SKM-1 treated with dmso at 0.1 percent for 144 hours (cell line): ENCODE data around the gene AMOTL1.

Experiments used
- DNase-seq: peaks from one replicate; lab custom pipeline; 2025; ENCODE audit not compliant: unreplicated experiment; lab: John Stamatoyannopoulos, UW

AMOTL1 gene

DNA sequence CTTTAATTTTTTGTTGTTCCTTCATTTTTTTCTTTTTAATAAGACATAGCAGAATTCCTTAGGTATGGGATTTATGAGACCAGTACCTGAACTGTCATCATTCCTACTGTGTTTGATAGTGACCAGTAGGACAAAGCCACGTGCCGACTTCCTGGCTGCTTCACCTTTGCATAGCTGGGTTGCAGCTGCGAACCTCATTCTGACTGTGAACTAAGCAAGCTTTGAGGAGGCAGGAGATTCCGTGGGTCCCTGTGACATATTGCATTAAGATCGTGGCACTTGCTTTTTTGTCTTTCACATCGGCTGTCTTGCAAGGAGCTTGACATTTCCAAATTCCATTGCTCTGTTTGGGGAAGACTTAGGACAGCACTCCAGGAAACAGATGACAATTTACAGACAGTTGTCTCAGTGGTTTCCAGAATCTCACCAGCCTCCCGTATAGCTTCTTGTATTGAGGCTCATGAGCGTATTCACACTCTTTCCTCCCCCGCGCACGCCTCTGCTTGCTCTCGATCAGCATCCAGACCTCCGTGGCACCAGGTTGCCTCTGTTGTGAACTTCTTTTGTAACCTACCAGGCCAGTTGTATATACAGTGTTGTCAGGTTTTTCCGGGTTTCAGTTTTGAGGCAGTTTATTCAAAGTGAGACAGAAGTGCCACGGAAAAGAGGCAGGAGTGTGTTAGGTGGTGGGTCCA, 103.5 kb downstream of the AMOTL1 start:
- DNase-seq = no peak

DNA sequence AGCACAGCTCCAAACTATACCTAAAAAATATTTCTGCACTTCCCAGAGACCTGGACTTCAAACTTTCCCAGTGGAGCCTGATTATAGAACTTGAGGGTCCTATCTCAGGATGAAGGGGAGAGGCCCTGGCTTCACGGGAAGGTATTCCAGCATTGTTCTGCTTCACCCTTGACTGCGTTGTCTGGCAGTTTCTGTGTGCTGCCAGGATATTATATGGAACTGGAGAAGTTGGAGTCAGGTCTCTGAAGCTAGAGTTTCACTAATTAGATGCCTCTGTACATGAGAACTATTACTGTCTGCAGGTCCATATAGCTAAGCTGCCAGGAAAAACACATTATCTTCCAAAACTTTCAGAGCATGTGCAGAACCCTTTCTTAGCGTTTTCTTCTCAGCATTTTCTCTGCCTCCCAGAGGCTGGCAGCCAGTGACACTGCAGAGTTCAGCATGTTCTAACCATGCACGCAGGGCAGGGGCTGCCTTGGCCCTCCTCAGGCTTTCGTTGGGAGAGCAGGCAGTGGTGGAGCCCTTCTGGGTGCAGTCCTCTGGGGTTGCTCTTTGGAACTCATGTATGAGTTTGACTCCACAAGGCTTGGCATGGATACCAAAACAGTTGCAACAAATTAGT, 105.9 kb downstream of the AMOTL1 start:
- no peak for DNase-seq

DNA sequence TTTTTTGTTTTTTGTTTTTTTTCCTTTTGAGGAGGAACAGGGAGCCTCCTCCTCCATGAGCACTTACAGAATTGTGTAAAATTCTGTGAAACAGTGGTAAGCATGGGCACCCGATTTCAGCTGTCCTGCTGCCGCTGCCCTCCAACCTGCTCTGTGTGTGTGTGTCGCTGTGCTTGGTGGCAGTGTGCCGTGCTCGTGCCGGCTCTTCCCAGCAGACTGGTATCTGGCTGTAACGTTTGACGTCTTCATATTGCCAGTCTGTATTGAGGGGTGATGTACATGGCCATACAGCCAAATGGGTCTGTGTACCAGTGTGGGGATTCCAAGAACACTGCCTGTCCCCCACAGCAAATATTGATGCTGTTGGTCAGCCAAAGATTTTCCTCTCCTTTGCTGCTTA, 108.1 kb downstream of the AMOTL1 start:
- DNase-seq = no peak

DNA sequence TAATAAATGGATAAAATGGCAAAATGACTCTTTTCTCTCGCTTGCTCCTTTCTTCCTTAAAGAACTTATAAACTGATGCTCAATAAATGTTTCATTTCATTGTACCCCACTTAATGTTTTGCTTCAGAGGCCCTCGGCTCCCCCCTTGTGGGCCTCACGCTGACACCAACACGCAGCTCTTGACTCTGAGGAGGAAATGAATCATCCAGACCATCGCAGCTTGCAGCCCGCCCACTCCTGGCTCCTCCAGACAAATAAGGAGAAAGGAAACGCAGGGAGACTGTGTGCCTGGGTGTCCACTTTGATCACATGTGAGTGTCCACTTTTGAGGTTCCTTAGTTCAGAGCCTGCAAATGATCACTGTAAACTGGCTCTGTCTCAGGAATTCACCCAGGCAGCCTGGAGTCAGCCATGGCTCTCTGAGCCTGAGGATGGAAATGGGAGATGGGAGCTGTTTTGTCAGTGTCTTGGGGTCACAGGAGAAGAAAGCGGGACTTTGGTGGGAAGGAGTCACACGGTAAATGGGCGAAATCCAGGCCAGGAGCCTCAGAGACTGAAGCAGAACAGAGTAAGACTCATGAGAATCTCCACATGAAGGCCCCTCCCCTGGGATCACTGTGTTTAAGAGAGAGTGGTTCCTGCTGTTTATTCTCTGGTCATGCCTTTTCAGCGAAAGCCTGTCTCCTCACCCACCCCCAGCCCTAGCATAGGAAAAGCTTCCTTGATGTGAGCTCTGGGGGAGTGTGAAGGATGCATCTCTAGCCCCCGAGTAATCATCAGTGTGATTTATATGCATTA, 108.7 kb downstream of the AMOTL1 start:
- peak; percentile 58 for DNase-seq

DNA sequence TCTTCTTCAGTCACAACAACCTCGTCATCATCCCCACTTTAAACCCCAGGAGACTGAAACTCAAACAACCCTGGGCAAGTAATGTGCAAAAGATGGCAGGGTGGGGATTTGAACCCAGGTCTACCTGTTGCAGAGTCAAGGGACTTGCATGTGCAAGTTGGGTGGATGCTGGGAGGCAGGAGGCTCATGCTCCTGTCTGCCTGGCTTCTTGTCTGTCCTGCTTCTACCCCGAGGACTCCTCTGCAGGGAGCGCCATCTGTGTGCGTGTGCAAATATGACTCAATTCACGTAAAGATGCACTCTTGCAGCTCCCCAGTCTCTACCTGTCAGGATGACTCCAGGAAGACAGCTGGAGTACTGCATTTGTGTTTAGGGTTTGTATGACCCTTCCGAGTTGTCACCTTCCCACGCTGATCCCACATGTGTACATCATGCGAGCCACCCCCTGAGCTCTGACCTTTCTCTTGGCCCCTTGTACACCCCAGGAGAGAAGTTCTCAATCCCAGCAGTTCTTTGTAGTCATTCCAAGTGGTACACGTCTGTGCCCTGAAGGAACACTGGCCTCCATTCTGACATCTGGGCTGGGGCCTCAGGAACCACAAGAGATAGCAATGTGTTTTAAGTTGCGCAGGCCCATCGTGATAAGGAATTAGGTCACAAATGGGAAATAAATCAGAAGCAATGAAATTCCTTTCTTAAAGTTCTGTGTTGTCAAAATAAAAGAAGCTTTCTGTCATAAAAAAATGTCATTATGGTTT, 109.5 kb downstream of the AMOTL1 start:
- DNase-seq = no peak

DNA sequence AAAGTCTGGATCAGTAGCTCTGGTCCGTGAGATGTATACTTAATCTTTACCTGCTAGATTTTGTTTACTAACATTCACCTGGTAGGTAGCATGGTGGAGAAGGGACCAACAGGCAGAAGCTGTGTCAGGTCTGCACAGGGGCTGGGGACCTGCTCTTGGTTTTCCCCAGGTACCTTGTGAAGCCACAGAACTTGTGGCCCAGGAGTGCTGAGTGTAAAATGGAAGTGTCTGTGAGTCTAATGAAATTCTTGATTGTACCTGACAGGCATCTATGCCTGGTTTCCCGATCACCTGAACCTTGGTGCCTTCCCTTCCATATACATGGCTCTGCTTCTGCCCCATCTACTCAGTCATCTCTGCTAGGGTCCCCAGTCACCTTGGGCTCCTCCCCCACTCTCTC, 110.8 kb downstream of the AMOTL1 start:
- DNase-seq = no peak

DNA sequence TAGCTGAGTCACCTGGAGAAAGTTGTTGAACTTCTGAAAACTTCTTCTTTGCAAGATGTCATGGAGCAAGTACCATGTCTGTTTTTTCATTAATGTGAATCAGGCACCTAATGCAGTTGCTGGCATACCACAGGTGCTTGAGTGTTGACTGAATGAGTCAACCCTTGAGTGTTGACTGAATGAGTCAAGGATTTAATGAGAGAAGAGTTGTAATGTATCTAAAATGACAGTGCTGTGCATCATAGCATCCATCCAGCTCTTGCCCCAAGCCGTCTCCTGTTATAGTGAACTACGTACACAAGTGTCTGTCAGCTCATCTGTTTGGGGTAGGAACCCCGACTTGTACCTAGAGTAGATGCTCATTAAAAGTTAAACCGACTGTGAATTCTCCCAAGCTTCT, 112.1 kb downstream of the AMOTL1 start:
- DNase-seq = no peak

DNA sequence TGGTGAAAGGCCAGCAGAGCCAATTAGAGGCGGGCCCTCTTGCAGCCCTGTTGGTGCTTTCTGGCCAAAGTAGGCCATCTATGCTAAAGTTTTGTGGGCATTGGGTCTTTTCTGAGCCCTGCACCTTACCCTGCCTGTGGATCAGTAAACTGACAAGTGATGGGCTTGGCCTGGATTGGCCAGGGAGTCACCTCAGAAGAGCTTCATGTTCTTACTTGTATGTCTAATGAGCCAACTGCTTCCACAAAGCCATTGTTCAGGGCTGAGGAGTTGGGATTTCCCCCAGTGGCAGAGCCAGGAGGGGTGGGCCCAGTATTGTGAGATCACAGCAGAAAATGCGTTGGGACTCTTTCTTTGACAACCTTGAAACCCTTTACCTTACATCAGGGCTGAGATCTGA, 114.8 kb downstream of the AMOTL1 start:
- no peak for DNase-seq

DNA sequence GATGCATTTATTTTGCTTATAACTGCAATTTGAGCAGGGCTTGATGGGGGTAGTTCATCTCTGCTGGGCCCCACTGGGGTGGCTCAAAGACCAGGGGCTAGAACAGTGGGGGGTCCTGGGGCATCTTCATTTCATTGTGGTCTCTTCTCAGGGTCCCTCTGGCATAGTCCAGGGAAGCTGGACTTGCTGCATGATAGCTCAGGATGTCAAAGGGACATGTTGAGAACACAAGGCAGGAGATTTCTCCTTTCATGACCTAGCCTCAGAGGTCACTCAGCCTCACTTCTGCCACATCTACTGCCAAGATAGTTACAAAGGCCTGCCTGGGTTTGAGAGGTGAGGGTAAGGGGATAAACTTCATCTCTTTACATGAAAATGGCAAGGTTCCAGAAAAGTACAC, 115.7 kb downstream of the AMOTL1 start:
- DNase-seq = no peak

DNA sequence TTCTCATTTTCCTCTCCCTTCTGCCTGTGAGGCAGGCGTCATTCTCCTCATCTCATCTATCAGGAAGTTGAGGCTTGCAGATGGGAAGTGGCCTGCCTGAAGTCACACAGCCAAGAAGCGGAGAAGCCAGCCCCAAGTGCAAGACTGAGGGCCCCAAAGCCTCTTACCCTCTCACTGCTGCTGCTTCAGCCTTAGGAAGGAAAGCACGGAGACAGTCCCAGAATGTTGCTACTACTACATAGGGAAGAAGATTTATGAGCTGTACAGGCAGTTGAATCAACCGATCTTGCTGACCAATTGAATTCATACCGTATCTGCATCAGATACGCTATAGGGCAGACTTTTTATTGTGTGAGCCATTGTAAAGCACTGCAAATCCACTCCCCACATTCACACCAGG, 116.2 kb downstream of the AMOTL1 start:
- DNase-seq = peak; percentile 30

DNA sequence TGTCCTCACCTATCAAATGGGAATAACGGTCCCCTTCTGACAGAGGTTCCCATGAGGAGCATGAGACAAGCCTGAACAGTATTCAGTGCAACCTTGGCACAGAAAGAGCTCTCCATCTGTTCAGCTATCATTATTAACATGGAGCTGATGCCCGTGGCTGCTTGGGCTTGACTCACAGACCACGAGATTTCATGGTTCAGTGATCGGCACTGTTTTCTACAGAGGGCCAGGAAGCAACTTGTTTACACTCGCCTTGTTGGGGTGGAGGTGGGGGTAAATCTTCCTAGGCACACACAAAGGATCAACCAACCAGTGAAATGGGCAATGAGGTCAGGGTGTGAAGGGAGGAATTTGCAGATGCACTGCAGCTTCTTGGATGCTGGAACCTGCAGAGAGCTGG, 117.0 kb downstream of the AMOTL1 start:
- DNase-seq = no peak

DNA sequence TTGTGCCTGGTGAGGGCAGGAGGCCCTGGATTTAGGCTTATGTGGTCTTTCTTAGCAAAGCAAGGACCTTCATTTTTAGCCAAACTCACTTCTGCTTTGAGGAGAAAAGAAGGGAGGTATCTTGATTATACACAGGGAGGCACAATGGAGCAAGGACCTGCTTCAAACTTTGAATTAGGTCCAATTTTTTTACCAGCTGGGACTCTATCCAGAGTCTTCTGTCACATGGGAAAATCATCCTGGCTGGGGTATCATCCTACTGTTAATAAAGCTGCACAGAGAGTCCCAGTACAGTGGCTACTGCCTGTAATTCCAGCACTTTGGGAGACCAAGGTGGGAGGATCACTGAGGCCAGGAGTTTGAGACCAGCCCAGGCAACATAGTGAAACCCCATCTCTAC, 117.4 kb downstream of the AMOTL1 start:
- DNase-seq = no peak

DNA sequence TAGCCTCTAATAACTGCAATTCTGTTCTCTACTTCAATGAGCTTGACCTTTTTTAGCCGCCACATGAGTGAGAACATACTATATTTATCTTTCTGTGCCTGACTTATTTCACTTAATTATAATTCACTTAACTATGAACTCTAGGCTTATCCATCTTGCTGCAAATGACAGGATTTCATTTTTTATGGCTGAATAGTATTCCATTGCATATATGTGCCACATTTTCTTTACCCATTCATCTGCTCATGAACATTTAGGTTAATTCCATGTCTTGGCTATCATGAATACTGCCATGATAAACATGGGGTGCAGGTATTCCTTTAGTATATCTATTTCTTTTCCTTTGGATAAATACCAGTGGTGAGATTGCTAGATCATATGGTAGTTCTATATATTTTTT, 120.0 kb downstream of the AMOTL1 start:
- no peak for DNase-seq

DNA sequence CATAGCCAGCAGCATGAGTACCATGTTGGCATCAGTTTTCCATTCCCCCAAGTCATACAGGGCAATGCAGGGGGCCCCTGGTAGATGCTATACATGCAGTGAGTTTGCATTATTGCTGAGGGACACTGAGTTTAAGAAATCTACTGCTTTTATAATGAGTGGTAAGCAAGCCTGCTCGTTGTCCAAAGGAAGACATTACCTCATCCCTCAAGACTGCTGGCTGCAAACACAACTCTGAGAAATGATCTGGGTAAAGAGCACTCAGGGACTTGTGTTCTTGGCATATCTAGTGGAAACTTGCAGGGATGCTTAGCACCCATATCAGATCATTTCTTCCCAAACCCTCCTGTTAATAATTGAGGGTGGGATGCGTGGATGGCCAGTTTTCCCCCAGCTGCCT, 127.3 kb downstream of the AMOTL1 start:
- DNase-seq = no peak

DNA sequence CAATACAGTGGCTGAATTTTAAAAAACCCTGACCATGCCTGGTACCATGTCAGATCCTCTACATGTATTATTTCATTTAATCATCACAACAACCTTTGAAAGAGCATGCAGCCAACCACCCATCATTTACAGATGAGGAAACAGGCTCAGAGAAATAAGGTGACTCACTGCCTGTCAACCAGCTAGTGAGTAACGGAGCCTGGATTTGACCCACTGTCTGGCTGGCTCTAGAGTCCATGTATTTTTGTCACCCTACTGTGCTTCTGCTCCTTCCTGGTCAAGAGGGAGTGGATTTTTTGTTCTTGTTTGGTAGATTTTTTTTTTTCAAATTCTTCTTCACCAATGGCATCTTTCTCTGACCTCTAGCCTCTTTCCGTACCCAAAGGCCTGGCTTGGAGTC, 127.8 kb downstream of the AMOTL1 start:
- no peak for DNase-seq

DNA sequence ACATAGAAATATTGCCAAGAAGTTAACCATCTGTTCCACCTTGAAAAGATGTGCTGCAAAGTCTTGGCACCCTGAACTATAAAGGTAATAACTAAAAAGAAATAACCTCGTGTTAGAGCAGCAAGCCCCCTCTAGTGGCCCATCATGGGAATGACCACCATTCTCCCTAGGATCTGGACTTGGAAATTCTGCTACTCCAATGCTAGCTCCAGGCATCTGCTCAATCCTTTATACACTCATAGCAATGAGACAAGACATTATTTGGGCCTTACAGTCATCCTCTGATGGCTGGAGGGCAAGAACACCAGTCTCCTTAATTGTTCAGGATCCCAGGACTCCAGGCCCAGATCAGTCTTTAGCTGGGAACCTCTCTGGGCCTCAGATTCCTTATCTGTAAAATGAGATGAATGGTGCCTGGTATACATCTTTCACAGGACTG, 129.2 kb downstream of the AMOTL1 start:
- peak; percentile 47 for DNase-seq

DNA sequence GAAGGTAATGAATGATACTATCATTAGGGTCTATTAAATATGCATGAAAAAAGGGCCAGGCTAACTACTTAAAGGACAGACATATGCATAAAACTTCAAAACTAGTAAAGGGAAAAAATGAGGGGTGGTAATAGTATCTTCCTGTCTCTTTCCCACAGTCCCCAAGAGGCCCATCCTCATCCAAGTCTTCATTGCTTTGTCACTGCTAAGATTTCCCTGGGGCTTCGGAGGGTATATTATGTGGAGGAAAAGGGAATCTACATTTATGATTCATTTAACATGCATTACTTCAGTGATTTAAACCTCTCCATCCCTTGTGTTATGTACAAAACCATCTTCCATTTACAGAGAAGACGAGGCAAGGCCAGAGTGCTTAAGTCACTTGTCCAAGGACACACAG, 139.1 kb downstream of the AMOTL1 start:
- DNase-seq = no peak

DNA sequence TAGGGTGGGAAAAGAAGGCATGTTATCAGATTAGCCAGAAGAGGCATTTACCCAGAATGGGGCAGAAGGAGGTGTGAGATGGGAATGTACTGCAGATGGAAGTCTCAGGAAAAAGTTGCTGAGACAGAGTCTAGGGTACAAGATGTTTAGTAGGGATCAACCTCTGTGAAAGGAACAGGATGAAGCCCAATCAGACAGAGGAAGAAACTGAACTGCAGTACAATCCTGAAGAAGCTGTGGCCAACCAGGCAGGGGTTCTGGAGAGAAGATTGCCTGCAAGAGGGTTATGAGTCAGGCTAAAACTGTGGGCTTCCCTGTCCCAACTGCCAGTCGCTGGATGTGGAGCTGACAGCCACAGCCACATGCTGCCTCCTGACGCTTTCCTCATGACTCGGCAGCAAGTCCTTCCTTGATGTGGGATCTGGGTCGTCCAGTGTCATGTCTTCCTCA, 141.2 kb downstream of the AMOTL1 start:
- DNase-seq = no peak

DNA sequence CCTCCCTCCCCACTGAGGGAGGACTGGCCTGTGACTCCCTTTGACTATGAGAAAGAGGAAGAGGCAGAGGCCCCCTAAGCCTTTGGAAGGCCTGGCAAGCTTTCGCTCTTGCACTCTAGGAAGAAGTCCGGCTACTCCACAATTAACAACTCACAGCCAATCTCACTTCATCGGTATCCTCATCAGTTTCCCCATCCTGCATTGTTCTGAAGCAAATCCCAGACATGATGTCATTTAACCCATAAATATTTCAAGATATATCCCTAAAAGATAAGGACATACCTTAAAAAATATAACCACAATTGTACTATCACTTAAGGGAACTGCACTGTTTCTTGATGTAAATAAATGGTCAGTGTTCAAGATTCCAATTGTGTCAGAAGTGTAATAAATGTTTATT, 142.1 kb downstream of the AMOTL1 start:
- DNase-seq = no peak

DNA sequence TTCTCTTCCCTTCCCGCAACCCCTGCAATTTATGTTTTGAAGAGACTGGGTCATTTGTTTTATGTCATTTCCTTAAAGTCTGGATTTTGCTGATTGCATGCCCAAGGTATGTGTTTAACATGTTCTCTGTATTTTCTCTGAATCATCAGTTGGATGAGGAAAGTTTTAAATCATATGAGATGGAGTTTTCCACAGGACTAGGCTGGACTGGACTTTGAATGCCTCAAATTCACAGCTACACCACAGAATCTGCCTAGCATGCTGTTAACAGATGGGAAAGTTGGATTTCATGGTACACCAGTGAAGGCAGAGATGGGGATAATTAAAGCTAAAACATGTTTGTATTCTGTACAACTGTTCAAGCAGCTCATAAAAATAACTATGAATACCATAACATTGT, 142.6 kb downstream of the AMOTL1 start:
- DNase-seq = no peak

DNA sequence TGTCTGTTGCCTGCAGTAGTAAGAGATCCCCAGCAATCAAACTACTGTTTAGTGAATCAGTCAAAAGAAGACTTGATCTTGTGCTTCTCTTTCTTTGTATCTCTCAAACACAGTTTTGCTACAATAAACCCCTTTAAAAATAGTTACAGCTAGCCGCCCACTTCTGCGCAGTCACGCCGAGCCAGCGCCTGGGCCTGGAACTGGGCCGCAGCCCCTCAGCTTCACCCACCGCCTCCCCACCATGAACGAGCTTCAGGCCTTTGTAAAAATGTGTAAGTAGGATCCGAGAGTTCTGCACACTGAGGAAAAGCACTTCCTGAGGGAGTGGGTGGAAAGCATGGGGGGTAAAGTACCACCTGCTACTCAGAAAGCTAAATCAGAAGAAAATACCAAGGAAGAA, 144.7 kb downstream of the AMOTL1 start:
- DNase-seq = no peak
